Raji (cell line): ENCODE data around the gene FLNC.

Experiments
- POLR2A ChIP-seq: IDR thresholded peaks from 2 replicates; pipeline ENCODE4 v1.6.1; 2011; ENCODE audit warnings: low read depth, low read length, control low read depth; ENCODE audit not compliant: insufficient read depth

Gene FLNC

DNA sequence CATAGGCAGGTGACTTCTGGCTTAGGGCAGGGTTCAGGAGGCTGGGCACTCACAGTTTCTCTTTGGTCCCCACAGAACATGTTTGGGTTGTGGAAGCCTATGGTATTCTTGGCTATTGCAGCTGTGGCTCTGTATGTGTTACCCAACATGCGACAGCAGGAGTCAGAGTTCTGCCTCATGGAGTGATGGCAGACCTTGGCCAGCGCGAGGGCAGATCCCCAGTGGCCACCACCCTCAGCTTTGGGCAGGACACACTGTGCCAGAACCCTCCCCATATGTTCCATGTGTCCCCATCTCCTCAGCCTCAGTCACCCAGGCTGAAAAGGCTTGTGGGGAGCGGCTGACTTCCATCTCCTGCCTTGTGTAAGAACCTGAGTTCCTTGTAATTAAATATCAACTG lies 8.5 kb upstream of the FLNC start:
- no peak for TF ChIP-seq POLR2A

GRCh38 chr7:128826512-128826911 lies 3.7 kb upstream of the FLNC start:
- TF ChIP-seq POLR2A: no peak

- TF ChIP-seq POLR2A: no peak
These were observed 3.3 kb upstream of the FLNC start for GRCh38 chr7:128826916-128827247.

DNA sequence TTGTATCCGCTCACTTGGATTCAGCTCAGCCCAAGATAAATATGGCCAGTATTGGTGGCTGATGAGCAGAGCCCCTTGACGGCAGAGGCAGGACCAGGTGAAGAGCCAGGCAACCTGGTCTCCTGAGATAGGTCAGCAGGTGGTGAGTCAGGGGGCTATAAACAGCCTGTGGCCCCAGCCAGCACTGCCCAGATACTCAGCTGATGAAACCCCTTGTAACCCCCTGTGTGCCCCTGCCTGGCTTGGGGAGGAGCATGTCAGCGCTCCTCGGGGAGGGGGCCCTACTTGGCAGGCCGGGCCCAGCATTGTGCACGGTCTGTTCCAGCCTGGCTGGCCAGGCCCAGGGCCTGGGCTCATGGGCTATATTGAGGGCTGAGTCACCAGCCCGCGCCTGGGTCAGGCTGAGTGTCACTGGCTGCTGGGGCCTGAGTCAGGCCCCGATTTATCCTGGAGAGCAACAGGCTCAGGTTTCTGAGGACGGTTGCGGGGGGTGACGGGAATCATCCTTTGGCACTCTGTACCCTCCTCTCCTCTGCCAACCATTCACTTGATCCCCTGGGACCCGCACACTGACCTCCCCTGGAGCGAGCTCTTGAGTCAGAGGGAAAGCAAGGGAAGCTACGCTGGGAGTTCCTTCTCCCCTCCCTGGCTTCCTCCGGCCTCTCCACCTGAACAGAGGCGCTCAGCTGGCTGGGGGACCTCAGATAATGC lies 2.8 kb upstream of the FLNC start:
- no peak for TF ChIP-seq POLR2A

GRCh38 chr7:128827971-128828711 lies 2.1 kb upstream of the FLNC start:
- no peak for TF ChIP-seq POLR2A

DNA sequence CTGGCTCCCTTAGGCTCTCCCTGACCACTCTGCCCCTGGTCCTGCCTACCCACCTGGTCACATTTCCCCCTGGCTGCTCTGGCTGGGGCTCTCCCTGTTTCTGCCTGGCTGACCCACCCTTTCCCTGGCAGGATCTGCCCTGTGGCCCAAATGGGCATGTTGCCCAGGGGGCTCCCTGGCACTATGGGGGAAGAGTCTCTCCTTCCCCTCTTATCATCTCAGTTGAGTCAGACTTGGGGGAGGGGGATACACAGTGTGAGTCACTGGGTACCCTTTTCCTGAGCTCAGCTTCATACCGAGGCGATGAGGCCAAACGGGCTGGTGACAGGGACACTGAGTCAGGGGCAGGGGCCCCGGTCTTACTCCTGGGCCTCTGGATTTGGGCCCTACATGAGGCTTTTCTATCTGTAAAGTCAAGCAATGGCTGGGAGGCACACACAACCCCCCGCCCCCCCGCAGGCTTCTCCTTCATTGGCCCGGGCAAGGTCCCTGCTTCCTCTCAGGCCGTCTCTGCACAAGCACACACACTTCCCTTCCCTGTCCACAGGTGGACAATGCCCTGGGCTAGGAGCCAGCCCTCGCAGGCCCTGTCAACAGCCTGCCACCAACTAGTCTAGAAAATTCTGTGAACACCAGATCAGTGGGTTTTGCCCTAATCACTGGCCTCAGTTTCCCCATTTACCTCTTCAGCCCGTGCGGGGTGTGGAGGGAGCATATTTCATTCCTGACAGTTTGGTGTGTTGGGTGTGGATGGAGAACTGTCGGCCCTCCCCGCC lies 627 bp upstream of the FLNC start:
- TF ChIP-seq POLR2A: no peak

DNA sequence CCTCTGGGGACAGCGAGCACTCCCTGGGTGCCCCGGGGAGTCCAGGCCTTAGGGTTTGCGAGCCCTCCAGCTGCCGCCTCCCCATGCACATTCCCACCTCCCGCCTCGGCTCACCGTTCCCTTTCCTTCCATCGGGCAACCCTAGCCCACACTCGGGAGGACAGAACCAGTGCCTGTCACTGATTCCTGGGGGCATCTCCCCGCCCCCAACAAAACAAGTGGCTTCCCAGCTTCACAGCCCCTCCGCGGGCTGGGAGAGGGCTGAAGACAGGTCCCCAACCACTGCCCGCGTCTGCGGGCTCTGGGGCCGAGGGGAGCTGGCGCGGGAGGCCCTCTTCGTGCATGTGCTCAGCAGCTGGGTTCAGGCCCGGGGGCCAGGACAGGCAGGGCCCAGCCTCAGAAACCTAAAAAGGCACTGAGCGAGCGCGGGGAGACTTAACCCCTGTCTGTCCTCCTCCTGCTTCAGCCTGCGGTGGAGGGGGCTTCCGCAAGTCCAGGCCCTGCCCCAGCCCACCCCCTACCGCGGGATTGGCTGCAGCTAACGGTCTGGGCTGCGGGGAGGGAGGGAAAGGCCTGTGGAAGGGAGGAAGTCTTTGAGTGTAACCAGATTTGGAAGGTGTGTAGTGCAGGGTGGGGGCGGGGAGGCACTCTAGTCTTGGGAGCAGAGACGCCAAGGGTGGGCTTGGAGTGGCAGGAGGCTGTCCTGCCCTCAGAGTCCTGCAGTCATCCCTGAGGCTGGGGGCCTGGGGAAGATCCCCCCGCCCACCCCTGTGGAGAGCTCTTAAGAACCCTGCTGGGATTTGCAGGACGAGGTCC lies 1.2 kb downstream of the FLNC start:
- TF ChIP-seq POLR2A: no peak

GRCh38 chr7:128831994-128832879 lies 2.0 kb downstream of the FLNC start:
- TF ChIP-seq POLR2A: no peak

GRCh38 chr7:128832880-128833147 lies 2.6 kb downstream of the FLNC start:
- no peak for TF ChIP-seq POLR2A

DNA sequence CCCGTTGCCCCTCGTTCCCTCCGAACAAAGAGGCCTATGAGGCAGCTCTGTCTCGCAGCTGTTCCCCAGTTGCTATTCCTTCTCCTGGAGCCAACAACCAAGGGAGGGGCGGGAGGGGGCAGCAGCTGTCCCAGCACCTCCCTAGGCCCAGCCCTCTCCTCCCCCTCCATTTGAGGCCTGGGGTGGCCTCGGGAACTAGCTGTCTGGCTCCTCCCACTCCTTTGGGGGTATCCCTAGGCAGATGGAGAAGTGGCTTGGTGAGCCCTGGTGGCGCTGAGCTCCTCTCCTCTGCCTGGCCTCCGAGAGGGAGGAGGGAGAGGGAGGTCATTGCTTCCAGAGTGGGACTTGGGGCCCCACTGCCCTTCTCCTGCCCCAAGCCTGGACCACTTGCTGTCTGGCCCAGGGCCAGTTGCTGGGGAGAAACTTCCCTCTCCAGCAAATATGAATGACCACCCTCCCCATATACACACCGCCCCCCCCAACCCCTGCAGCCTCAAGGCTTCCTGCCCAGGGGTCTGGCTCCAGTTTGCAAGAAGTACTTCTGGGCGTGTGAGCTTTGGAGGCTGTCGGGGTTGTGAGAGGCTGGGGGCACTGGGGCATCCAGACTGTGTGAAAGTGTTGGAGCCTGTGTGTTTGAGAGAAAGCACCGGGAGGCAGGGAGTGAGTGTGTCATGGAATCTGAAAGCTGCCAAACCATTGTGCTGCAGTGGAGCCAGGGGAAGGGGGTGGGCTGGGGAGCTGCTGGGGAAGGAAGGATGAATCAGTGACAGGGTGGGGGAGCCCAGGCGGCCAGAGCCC lies 3.1 kb downstream of the FLNC start:
- TF ChIP-seq POLR2A: no peak

GRCh38 chr7:128833946-128834325 lies 3.7 kb downstream of the FLNC start:
- no peak for TF ChIP-seq POLR2A

- no peak for TF ChIP-seq POLR2A
These were observed 5.1 kb downstream of the FLNC start for GRCh38 chr7:128835231-128835751.

- TF ChIP-seq POLR2A: no peak
These were observed 5.8 kb downstream of the FLNC start for GRCh38 chr7:128835790-128836641.

GRCh38 chr7:128836729-128837348 lies 6.6 kb downstream of the FLNC start:
- TF ChIP-seq POLR2A: no peak
